IPS-NIHi11 (cell line): ENCODE measurements around the gene EXT2.
A peak's percentile ranks its signal among the peaks of the same experiment; 100 is the strongest.

Source experiments
- DNase-seq: peaks from one replicate; pipeline ENCODE4 v3.0.0; 2012; ENCODE audit warnings: mixed read lengths, low spot score

Gene EXT2

DNA sequence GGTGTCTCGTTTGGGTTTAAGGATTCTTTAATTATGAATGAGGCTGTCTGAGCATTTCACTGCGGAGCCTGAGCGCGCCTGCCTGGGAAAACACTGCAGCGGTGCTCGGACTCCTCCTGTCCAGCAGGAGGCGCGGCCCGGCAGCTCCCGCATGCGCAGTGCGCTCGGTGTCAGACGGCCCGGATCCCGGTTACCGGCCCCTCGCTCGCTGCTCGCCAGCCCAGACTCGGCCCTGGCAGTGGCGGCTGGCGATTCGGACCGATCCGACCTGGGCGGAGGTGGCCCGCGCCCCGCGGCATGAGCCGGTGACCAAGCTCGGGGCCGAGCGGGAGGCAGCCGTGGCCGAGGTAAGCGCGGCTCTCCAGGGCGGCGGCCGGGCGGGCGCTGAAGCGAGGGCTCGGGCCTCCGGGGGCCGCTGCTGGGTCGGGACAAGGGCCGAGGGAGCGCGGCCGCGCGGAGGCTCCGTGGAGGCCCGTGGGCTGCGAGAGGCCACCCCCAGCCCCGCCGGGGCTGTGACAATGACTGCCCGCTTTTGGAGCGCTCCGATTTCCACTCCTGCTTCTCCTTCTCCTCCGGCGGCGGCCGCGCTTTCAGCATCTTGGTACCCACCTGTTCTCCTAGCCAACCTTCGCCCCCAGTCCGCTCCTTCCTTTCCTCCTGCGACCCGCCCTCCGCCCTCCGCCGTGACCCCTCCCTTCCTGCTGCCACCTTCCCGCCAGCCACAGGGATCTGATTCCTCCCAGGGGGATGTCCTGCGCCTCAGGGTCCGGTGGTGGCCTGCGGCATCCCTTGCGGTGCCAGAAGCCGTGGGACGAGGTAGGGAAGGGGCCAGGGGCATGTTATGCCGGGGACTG lies at the start of gene EXT2:
TSS of gene EXT2 (plus strand) at position 173 of the 854 bp plus-strand sequence. CDS start 12,035 bp downstream, outside the sequence.
- peak; percentile 96 for DNase-seq

DNA sequence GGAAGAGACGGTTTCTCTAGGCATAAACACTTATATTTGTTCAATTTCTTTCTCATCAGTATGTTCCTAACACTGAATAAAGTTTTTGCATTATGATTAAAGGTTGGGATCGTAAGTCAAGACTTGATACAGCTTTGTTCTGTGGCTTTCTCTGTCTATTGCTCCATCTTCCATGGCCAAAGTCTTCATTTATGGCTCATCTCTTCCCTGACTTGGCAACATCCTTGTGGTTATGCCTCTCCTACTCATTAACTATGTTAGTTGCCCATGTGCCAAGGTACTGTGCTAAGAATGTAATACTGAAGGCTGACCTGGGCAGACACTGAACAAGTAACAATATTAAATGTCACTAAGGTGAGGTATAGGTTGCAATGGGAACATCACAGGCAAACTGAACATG lies 49.3 kb upstream of the EXT2 start:
- no peak for DNase-seq

DNA sequence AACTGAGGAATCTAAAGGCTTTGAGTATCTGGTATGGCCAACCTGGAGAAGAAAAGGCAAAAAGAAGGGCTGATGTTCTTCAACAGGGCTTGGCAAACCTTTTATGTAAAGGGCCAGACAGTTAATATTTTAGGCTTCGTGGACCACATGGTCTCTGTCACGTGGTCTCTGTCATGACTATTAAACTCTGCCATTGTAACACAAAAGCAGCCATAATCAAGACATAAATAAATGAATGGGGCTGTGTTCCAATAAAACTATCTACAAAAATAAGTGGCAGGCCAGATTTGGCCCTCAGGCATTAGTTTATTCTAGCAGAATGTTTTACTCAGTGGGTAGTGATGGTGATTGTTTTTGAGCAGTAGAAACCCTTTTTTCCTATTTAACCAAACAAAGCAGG lies 48.2 kb upstream of the EXT2 start:
- no peak for DNase-seq

GRCh38 chr11:44047931-44048431 lies 47.5 kb upstream of the EXT2 start, which contains the start of gene ACCSL:
ACCSL (plus strand) TSS chr11:44047981; CDS start chr11:44048037, 56 bp downstream.
- no peak for DNase-seq

DNA sequence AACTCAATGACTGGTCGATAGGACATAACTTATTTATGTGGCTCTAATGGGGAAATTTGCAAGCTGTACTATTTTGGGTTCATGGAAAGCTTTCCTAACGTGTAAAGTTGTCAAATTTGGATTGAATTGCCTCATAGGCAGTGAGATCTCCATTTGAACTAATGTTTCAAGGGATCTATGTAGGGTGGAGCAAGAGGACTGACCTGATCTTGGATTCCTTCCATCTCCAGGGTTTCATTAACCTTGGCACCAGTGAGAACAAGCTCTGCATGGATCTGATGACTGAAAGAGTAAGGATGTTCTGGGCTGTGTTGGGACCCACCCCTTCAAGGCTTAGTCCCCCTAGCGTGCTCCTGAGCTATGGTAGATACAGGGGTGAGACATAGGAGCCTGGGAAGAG lies 45.6 kb upstream of the EXT2 start:
- no peak for DNase-seq

- DNase-seq = no peak
Observed at GRCh38 chr11:44051171-44051570, 44.3 kb upstream of the EXT2 start.

DNA sequence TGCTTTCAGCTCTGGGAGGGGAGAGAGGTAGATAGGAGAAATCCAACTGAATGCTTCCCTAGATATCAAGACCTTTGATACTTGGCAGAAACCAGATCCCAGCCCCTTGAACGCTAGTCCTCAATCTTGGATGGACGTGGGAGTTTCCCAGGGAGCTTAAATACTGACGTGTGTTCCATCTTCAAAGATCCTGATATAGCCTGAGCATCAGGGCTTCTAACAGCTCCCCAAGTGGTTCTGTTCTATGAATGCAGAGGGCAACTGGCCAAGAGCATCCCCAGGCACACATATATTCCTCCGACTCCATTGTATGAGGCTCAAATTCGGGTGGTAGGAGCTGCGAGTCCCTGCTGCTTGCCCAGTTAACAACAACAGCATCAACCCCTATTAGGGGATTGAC lies 38.1 kb upstream of the EXT2 start:
- no peak for DNase-seq

- no peak for DNase-seq
Observed at GRCh38 chr11:44058275-44058674, 37.2 kb upstream of the EXT2 start.

GRCh38 chr11:44065161-44065661 lies 30.3 kb upstream of the EXT2 start:
- DNase-seq = peak; percentile 55

DNA sequence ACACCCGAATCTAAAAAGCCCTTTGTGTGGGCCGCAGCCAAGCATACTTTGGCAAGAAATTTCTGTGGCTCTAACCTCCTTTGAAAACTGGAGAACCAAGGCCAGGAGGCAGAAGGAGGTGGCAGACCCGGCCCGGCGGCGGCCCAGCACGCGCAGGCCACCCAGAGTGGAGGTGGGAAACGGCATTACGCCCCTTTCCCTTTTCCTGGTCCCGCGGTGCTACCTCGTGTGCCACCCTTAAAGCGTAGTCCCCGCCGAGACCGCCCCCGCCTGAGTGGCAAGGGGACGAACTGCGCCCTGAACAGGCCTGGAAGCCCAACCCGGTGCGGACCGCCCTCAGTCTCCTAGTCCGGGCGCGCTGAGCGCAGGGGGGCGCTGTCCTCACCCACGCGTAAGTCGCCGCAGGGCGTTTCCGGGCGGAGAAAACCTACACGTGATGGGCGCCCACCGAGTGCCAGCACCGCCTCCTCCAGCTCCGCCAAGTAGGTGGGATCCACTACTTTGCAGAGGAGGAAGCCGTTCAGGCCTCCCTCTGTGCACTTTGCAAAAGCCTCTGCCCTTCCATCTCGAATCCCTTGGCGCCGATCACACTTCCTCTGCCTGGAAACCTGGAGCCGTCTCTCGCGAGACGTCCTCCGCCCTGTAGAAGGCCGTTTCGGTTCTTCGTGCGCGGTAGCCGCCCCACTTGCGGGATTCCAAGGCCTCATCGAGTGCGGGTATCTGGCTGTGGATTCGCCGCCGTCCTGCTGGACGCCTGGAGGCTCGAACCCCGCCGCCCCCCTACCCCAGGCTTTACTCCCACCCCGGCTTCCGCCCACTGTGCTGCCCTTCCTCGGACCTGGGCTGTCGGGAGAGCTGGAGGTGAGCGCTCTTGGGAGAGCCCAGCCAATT lies 29.4 kb upstream of the EXT2 start, which contains the start of gene ACCS:
TSS of gene ACCS (plus strand) at position 430 of the 891 bp plus-strand sequence. CDS start 1,358 bp downstream, outside the sequence.
- DNase-seq = peak; percentile 90

GRCh38 chr11:44066732-44067141 lies 28.7 kb upstream of the EXT2 start:
- DNase-seq = peak; percentile 21

- no peak for DNase-seq
Observed at GRCh38 chr11:44067266-44067665, 28.2 kb upstream of the EXT2 start.

GRCh38 chr11:44068180-44068579 lies 27.3 kb upstream of the EXT2 start:
- DNase-seq = no peak

- peak; percentile 59 for DNase-seq
Observed at GRCh38 chr11:44071157-44071556, 24.3 kb upstream of the EXT2 start.

DNA sequence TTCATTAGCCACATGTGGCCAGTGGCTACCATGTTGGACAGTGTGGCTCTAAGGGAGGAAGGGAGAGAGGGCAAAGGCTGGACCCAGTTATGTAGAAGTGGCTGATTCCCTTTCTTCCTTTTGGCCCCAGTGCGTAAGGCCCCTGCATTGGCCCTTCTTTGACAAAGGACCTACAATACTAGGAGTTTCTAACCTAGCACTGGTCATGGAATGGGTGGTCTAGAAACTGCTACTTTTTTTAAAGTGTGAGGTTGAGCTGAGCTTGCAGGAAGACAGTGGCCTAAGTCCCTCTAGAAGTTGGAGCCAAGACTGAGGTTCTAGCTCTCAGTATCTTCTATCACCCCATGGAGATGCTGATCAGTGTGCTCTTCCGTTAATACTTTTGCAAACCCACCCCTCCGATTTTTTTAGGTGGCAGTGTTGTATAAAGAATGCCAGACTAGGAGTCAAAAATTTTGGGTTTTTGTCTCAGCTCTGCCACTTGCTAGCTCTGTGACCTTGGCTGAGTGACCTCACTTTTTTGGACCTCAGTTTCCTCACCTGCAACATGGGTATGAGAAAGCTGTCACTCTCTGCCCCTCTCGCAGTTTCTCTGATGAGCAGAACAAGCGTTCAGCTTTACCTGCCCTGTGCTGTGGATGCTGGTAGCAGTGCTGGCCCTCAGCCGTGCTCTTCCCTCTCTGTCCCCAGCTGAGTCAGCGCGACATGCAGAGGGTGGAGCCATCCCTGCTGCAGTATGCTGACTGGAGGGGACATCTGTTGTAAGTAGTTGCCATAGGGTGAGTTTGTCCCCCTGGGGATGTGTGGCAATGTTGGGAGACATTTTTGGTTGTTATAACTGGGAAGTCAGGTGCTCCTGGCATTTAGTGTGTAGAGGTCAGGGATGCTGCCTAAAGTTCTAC lies 22.5 kb upstream of the EXT2 start:
- DNase-seq = no peak

DNA sequence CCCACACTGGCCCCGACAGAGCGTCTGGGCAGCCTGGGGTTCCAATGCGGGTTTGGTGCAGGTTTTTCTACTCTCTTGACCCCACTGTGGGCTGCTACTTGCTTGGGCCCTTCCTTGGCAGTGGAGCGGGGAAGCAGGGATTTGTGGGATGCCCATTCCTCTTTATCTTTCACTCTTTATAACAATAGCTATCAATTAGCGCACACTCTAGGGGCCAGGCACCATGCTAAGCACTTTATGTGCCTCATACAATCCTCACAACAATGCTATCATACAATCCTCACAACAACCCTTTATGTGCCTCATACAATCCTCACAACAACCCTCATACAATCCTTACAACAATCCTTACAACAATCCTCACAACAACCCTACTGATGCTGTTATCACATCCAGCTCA lies 16.7 kb upstream of the EXT2 start:
- DNase-seq = no peak

DNA sequence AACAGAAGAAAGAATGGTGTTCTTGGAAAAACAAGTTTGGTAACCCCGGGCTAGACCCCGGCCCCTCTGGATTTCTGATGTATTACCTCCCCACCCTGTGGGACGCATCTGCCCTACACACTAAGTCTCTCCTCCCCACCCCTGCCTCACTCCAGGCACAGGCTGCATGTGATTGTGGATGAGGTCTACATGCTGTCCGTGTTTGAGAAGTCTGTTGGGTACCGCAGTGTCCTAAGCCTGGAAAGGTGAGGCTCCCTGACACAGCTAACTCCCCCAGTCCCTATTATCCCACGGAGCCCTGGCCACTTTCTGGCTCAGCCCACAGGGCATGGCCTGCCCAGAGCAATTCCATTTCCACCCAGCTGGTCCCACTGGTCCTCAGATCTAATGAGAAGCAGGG lies 16.1 kb upstream of the EXT2 start:
- no peak for DNase-seq

GRCh38 chr11:44080951-44081350 lies 14.5 kb upstream of the EXT2 start:
- DNase-seq = no peak

- no peak for DNase-seq
Observed at GRCh38 chr11:44082645-44083044, 12.8 kb upstream of the EXT2 start.

DNA sequence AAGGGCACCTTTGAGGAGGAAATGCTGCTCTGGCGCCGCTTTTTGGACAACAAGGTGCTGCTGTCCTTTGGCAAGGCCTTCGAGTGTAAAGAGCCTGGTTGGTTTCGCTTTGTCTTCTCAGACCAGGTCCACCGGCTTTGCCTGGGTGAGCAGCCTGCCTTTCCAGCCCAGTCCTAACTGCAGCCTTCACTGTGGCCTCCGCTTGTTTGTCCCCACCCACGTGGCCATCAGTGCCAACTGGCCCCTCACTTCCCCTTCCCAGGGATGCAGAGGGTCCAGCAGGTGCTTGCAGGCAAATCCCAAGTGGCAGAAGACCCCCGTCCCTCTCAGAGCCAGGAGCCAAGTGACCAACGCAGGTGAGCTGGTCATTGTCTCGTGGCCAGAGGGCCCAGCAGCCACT lies 12.0 kb upstream of the EXT2 start:
- no peak for DNase-seq

GRCh38 chr11:44083906-44084305 lies 11.6 kb upstream of the EXT2 start:
- DNase-seq = no peak
